Stimulated activated memory B cell treated with anti-CD40 and anti-IgM and Interleukin-4, amounts not matched to agents 10 μg/mL and 1 μg/mL and 100 μg/mL, for 72 hours (primary cell): Measurements from ENCODE around the gene CRACDL.
"Not testable (repeated sequence)": the region's sequence is repeated elsewhere in the genome, so short reads cannot be mapped to it uniquely, and the experiment has no call there.

ENCODE experiments used
- ATAC-seq: fragments of 150-1000 bp; cut with Tn5 transposase; 2 replicates; pipeline ENCODE4 v1.10.0; 2021
- H3K27ac Mint-ChIP-seq: one replicate; pipeline ENCODE4 v1.8.0; 2022; ENCODE audit warnings: mild to moderate bottlenecking, mixed read lengths
- H3K27me3 Mint-ChIP-seq: one replicate; pipeline ENCODE4 v1.8.0; 2022; ENCODE audit warnings: mixed read lengths
- H3K36me3 Mint-ChIP-seq: one replicate; pipeline ENCODE4 v1.8.0; 2022; ENCODE audit warnings: mixed read lengths
- H3K4me1 Mint-ChIP-seq: one replicate; pipeline ENCODE4 v1.8.0; 2022; ENCODE audit warnings: mixed read lengths
- H3K4me3 Mint-ChIP-seq: one replicate; pipeline ENCODE4 v1.8.0; 2022; ENCODE audit warnings: mild to moderate bottlenecking, moderate library complexity, mixed read lengths
- H3K9me3 Mint-ChIP-seq: one replicate; pipeline ENCODE4 v1.8.0; 2022; ENCODE audit warnings: mixed read lengths

CRACDL gene

GRCh38 chr2:98901702-98902101 is 34.3 kb downstream of the CRACDL start:
- Mint-ChIP-seq H3K36me3 (no peaks in the 10 kb centered on the region), H3K9me3 (peaks cover 3% of the 10 kb centered on the region), H3K4me3 (no peak overlapping the region), H3K27ac (no peak overlapping the region), H3K4me1 (no peaks in the 10 kb centered on the region), H3K27me3 (peaks cover 27% of the 10 kb centered on the region)
- ATAC-seq, result no peak

DNA sequence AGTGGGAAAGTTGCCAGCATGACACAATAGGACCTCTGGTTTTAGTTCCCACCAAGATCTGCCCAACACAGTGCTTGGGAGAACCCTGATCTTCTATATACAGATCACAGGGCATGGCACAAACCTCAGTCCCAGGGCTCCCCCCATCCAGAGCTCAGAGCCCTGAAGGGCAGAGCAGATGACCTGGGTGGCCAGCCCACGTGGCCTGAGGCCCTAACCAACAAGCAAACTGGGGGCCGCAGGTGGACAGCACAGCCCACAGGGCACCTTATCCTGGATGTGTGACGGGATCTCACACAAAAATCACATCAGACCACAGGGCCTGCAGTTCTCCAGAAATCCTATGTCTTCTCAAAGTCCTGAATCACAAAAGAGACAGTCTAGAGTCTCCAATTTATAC is 34.7 kb downstream of the CRACDL start:
- H3K27ac Mint-ChIP-seq, result no peak overlapping the region
- H3K27me3 Mint-ChIP-seq, result peaks cover 26% of the 10 kb centered on the region
- ATAC-seq, result peak; percentile 26
- no peak overlapping the region for H3K4me3 Mint-ChIP-seq
- no peaks in the 10 kb centered on the region for H3K36me3 Mint-ChIP-seq
- no peaks in the 10 kb centered on the region for H3K4me1 Mint-ChIP-seq
- H3K9me3 Mint-ChIP-seq, result peaks cover 3% of the 10 kb centered on the region

DNA sequence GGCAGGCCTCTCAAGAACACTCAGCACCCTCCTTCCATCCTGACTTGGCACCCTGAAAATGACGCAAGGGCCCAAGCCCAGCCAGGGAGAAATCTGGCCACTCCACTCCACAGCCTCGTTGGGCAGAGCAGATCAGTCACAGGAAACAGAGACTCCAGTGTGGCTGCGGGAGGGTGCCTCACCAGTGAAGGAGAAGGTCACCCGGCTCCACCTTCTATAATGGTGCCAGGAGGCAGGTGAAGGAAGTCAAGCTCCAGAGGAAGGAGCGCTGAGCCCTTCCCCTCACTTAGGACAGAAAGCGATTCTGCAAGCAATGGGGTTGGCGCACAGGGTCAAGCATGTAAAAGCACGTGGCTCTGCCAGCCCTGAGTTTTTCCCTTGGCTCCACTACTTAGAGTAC is 35.3 kb downstream of the CRACDL start:
- Mint-ChIP-seq H3K9me3 (peaks cover 3% of the 10 kb centered on the region), H3K4me1 (no peaks in the 10 kb centered on the region), H3K27ac (no peak overlapping the region), H3K36me3 (no peaks in the 10 kb centered on the region), H3K27me3 (peaks cover 21% of the 10 kb centered on the region), H3K4me3 (no peak overlapping the region)
- ATAC-seq, result no peak

GRCh38 chr2:98899703-98900078 is 36.3 kb downstream of the CRACDL start:
- peaks cover 18% of the 10 kb centered on the region for H3K27me3 Mint-ChIP-seq
- not testable (repeated sequence) for ATAC-seq, H3K36me3 Mint-ChIP-seq, H3K4me3 Mint-ChIP-seq, H3K9me3 Mint-ChIP-seq, H3K27ac Mint-ChIP-seq, H3K4me1 Mint-ChIP-seq

- ATAC-seq, result no peak
- H3K4me1 Mint-ChIP-seq, result no peaks in the 10 kb centered on the region
- H3K36me3 Mint-ChIP-seq, result no peaks in the 10 kb centered on the region
- no peak overlapping the region for H3K4me3 Mint-ChIP-seq
- peaks cover 21% of the 10 kb centered on the region for H3K27me3 Mint-ChIP-seq
- H3K9me3 Mint-ChIP-seq, result peaks cover 3% of the 10 kb centered on the region
- no peak overlapping the region for H3K27ac Mint-ChIP-seq
Observed at GRCh38 chr2:98899041-98899702, 36.9 kb downstream of the CRACDL start.

- Mint-ChIP-seq H3K4me1 (no peaks in the 10 kb centered on the region), H3K36me3 (no peaks in the 10 kb centered on the region), H3K27ac (no peak overlapping the region), H3K4me3 (no peak overlapping the region), H3K9me3 (peaks cover 3% of the 10 kb centered on the region), H3K27me3 (peaks cover 28% of the 10 kb centered on the region)
- no peak for ATAC-seq
Observed at GRCh38 chr2:98898423-98898841, 37.6 kb downstream of the CRACDL start.

- peaks cover 35% of the 10 kb centered on the region for H3K27me3 Mint-ChIP-seq
- no peak for ATAC-seq
- H3K4me1 Mint-ChIP-seq, result no peaks in the 10 kb centered on the region
- H3K4me3 Mint-ChIP-seq, result no peak overlapping the region
- H3K36me3 Mint-ChIP-seq, result no peaks in the 10 kb centered on the region
- no peak overlapping the region for H3K27ac Mint-ChIP-seq
- peaks cover 3% of the 10 kb centered on the region for H3K9me3 Mint-ChIP-seq
Observed at GRCh38 chr2:98897746-98898145, 38.3 kb downstream of the CRACDL start.

DNA sequence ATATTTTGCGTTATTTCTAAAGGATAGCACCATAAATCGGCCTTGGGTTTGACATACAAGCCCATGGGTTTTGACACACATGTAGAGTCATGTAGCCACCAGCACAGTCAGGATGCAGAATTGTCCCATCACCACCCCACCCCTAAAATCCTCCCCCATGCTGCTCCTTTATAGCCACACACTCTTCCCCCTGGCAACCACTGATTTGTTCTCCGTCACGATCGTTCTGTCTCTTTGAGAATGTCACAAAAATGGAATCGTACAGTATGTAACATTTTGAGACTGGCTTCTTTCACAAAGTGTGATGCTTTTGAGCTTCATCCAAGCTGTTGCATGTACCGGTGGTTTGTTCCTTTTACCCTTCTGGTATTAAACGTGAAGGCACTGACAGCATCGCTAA is 39.1 kb downstream of the CRACDL start:
- H3K27me3 Mint-ChIP-seq, result peaks cover 36% of the 10 kb centered on the region
- no peaks in the 10 kb centered on the region for H3K36me3 Mint-ChIP-seq
- no peak for ATAC-seq
- no peak overlapping the region for H3K27ac Mint-ChIP-seq
- H3K9me3 Mint-ChIP-seq, result peaks cover 3% of the 10 kb centered on the region
- H3K4me1 Mint-ChIP-seq, result no peaks in the 10 kb centered on the region
- no peak overlapping the region for H3K4me3 Mint-ChIP-seq

GRCh38 chr2:98896416-98896815 is 39.6 kb downstream of the CRACDL start:
- H3K4me1 Mint-ChIP-seq, result no peaks in the 10 kb centered on the region
- H3K27me3 Mint-ChIP-seq, result peaks cover 36% of the 10 kb centered on the region
- peaks cover 3% of the 10 kb centered on the region for H3K9me3 Mint-ChIP-seq
- ATAC-seq, result no peak
- no peak overlapping the region for H3K27ac Mint-ChIP-seq
- no peak overlapping the region for H3K4me3 Mint-ChIP-seq
- H3K36me3 Mint-ChIP-seq, result no peaks in the 10 kb centered on the region

GRCh38 chr2:98895901-98896300 is 40.1 kb downstream of the CRACDL start:
- no peak for ATAC-seq
- no peaks in the 10 kb centered on the region for H3K36me3 Mint-ChIP-seq
- no peaks in the 10 kb centered on the region for H3K4me1 Mint-ChIP-seq
- H3K27me3 Mint-ChIP-seq, result peaks cover 36% of the 10 kb centered on the region
- H3K27ac Mint-ChIP-seq, result no peak overlapping the region
- peaks cover 3% of the 10 kb centered on the region for H3K9me3 Mint-ChIP-seq
- no peak overlapping the region for H3K4me3 Mint-ChIP-seq

- no peak overlapping the region for H3K27ac Mint-ChIP-seq
- no peak for ATAC-seq
- peaks cover 39% of the 10 kb centered on the region for H3K27me3 Mint-ChIP-seq
- H3K9me3 Mint-ChIP-seq, result peaks cover 4% of the 10 kb centered on the region
- no peaks in the 10 kb centered on the region for H3K36me3 Mint-ChIP-seq
- no peak overlapping the region for H3K4me3 Mint-ChIP-seq
- no peaks in the 10 kb centered on the region for H3K4me1 Mint-ChIP-seq
Observed at GRCh38 chr2:98895221-98895620, 40.8 kb downstream of the CRACDL start.

DNA sequence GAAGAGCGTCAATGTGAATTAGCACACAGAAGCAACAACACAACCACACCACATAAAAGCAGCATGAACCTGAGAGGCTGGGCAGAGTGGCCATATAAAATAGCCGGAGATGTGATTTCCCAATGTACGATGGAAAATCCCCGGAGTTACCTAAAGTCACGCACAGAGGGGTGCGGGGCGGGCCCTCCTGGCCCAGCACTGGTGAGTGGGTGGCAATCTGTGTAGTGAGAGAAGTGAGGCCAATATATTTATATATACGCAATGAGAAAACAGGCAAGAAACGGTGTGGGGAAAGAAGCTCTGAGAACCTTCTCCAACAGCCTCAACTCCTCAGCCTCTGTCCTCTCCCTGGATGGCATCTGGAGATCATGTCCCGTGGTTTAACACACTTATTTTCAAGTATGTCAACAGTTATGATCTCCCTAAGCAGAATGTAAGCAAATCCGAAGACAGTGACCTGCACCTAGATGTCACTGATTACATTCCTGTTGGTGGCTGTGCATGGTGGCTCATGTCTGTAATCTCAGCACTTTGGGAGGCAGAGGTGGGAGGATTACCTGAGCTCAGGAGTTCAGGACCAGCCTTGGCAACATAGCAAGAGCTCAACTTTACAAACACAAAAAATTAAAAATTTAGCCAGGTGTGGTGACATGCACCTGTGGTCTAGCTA is 41.6 kb downstream of the CRACDL start:
- H3K4me3 Mint-ChIP-seq, result no peak overlapping the region
- no peak overlapping the region for H3K27ac Mint-ChIP-seq
- H3K4me1 Mint-ChIP-seq, result no peaks in the 10 kb centered on the region
- ATAC-seq, result no peak
- no peaks in the 10 kb centered on the region for H3K36me3 Mint-ChIP-seq
- H3K27me3 Mint-ChIP-seq, result peaks cover 43% of the 10 kb centered on the region
- peaks cover 9% of the 10 kb centered on the region for H3K9me3 Mint-ChIP-seq

DNA sequence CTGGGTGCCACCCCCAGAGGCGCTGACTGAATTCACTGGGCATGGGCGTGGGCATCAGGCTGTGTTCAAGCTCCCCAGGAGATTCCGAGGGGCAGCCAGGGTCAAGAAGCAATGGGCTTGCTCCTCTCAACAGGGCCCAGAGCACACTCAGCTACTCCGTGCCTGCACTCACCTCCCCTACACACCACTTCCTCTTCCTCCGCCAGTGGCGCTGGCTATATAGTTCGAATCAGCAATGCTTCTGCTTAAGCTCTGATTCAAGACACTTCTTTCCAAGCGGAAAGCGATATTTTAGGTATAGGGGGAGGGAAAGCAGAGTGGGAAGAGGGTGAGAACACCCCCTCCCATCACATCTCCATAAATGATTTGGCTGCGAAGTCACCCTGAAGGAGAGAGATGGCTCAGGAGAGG is 42.1 kb downstream of the CRACDL start:
- Mint-ChIP-seq H3K36me3 (no peaks in the 10 kb centered on the region), H3K27ac (no peak overlapping the region), H3K9me3 (peaks cover 11% of the 10 kb centered on the region), H3K4me3 (no peak overlapping the region), H3K4me1 (no peaks in the 10 kb centered on the region), H3K27me3 (peaks cover 42% of the 10 kb centered on the region)
- no peak for ATAC-seq

DNA sequence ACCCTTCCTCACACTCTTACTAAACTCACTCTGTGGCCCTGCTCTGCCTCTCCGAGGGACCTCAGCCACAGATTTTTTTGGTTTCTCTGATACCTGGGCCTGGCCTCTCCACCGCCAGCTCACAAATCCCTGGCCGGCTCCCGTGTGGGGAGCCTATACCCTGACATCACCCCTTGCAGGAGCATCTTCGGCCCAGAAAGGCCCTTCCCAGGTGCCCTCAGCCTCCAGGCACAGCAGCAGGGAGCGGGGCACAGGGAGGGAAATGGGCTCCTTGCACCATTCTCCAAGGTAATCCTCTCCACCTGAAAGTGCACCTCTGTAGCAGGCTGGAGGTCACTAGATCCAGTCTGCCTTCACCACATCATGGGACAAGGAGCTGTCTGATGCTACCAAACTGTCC is 43.2 kb downstream of the CRACDL start:
- Mint-ChIP-seq H3K36me3 (no peaks in the 10 kb centered on the region), H3K9me3 (peaks cover 17% of the 10 kb centered on the region), H3K27me3 (peaks cover 46% of the 10 kb centered on the region), H3K27ac (no peak overlapping the region), H3K4me3 (no peak overlapping the region), H3K4me1 (no peaks in the 10 kb centered on the region)
- ATAC-seq, result no peak

DNA sequence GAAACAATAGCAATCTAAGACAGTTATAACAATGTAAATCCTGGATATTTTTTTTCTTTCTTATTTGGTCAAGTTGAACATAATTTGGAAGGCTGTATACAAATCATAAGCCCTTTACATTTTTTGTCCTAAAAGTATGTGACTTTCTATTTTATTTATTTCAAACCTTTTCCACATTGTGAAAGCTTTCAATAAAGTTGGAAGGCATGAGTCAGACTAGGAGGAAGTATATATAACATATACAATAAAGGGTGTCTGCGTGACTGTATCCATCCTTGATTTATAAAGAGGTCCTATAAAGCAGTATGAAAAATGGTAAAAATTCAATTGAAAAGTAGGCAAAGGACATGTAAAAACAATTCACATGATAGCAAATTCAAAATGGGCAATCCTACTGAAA is 44.4 kb downstream of the CRACDL start:
- H3K27ac Mint-ChIP-seq, result no peak overlapping the region
- peaks cover 57% of the 10 kb centered on the region for H3K27me3 Mint-ChIP-seq
- no peaks in the 10 kb centered on the region for H3K4me1 Mint-ChIP-seq
- H3K36me3 Mint-ChIP-seq, result peaks cover 9% of the 10 kb centered on the region
- peaks cover 26% of the 10 kb centered on the region for H3K9me3 Mint-ChIP-seq
- ATAC-seq, result no peak
- no peak overlapping the region for H3K4me3 Mint-ChIP-seq

GRCh38 chr2:98886066-98886554 is 49.9 kb downstream of the CRACDL start:
- H3K9me3 Mint-ChIP-seq, result peaks cover 39% of the 10 kb centered on the region
- H3K4me1 Mint-ChIP-seq, result no peaks in the 10 kb centered on the region
- H3K4me3 Mint-ChIP-seq, result no peak overlapping the region
- no peak for ATAC-seq
- H3K27me3 Mint-ChIP-seq, result peaks cover 87% of the 10 kb centered on the region
- H3K27ac Mint-ChIP-seq, result no peak overlapping the region
- H3K36me3 Mint-ChIP-seq, result peaks cover 16% of the 10 kb centered on the region
